Ascending aorta (tissue), 2 donors: ENCODE results near the gene ADSS1. TPM values are rescaled to one million over a fixed set of nuclear protein-coding genes. Genes with fewer than 3 reads are reported as not detected.

Experiments
- DNase-seq, 2 donors: peaks; one replicate each; pipeline ENCODE4 v3.0.0-alpha.2; 2019; ENCODE audit warnings: low spot score in 2 of 2
- H3K27ac ChIP-seq, 2 donors: fragments of 200-600 bp; sonication (generic); one replicate each; pipeline ENCODE4 v1.5.1; 2016 to 2017; ENCODE audit warnings: mild to moderate bottlenecking in 1 of 2
- H3K27me3 ChIP-seq: fragments of 200-600 bp; sonication (generic); one replicate; pipeline ENCODE4 v1.5.1; 2017
- H3K36me3 ChIP-seq, 2 donors: fragments of 200-600 bp; sonication (generic); one replicate each; pipeline ENCODE4 v1.5.1; 2016
- H3K4me1 ChIP-seq, 2 donors: fragments of 200-600 bp; sonication (generic); one replicate each; pipeline ENCODE4 v1.5.1; 2016 to 2017; ENCODE audit warnings: mild to moderate bottlenecking in 1 of 2
- H3K4me3 ChIP-seq, 2 donors: fragments of 200-600 bp; sonication (generic); one replicate each; pipeline ENCODE4 v1.5.1; 2016 to 2017; ENCODE audit warnings: mild to moderate bottlenecking in 1 of 2
- H3K9me3 ChIP-seq, 2 donors: fragments of 200-600 bp; sonication (generic); one replicate each; pipeline ENCODE4 v1.5.1; 2016
- intact Hi-C: fragments of 100-400 bp; cut with DNase I; formaldehyde crosslinking; loops from one replicate; pipeline ENCODE4 v1.15.1; 2023
- total RNA-seq: library from RNA; depleted of rRNA; stranded (reverse); fragments of >200 nt; gene quantifications from one replicate; pipeline ENCODE4 v1.1.0, GENCODE V29; 2016
- TF ChIP-seq, protein P1 (sequence below), 3 experiments: fragments of 200-600 bp in 2 of 3; fragments of 450-650 bp in 1 of 3; sonication (generic) in 2 of 3; IDR thresholded peaks; one replicate each; pipeline ENCODE4 v1.5.1; 2016 to 2019; ENCODE audit warnings: antibody characterized with exemption in 3 of 3, mild to moderate bottlenecking in 1 of 3, moderate library complexity in 1 of 3

ADSS1 gene
- total RNA-seq, 1 donor from 2014 or later = 30.2 TPM

DNA sequence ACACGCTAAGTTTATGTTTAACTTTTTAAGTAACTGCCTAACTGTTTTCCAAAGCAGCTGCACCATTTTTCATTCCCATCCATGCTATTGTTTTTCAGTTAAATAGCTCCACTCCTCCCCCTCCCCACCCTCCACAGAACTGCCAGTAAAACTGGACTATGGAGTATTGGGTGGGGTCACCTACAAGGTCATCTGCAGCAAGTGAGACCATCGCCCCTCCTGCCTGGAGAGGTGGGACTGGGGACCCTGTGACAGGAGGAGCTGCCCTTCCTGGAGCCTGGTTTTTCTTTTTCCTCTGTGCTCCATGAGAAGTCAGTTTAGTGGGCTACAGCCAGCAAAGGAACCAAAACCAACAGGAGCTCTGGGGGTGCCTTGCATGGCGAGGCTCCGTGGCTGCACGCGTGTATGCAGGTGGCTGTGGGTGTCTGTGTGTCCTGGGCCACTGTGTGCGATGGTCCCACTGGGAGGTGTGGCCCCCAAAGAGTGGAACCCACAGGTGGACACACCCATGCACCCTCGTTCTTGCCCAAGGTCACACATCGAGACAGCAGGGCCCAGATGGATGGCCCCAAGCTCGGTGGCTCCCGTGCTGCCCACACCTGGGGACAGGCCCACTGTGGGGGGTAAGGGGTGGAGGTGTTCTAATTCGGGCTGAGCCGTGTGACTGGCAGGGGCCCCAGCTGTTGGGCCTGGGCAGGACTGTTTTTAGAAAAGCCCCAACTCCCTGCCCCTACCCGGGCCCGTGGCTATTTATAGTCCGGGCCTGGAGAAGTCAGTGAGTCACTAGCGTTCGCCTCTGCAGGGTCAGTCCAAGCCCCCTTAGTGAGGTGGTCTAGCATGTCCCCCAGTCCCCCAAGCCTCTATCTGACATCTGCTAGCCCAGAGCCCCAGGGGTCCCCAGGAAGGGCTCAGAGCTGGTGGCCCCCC, 2.3 kb upstream of the ADSS1 start:
- Histone ChIP-seq H3K27me3 (no peaks in the 10 kb centered on the region), H3K4me3 (no peak overlapping the region), H3K36me3 (peaks cover 13 to 28% of the 10 kb centered on the region in 2 donors), H3K4me1 (peaks cover 22 to 47% of the 10 kb centered on the region in 2 donors), H3K9me3 (no peaks in the 10 kb centered on the region), H3K27ac (peak overlapping the region; percentile 84 to 89)
- intact Hi-C loops = no loop called here
- DNase-seq = peak; percentile 69 to 79
- TF ChIP-seq, protein P1, sequence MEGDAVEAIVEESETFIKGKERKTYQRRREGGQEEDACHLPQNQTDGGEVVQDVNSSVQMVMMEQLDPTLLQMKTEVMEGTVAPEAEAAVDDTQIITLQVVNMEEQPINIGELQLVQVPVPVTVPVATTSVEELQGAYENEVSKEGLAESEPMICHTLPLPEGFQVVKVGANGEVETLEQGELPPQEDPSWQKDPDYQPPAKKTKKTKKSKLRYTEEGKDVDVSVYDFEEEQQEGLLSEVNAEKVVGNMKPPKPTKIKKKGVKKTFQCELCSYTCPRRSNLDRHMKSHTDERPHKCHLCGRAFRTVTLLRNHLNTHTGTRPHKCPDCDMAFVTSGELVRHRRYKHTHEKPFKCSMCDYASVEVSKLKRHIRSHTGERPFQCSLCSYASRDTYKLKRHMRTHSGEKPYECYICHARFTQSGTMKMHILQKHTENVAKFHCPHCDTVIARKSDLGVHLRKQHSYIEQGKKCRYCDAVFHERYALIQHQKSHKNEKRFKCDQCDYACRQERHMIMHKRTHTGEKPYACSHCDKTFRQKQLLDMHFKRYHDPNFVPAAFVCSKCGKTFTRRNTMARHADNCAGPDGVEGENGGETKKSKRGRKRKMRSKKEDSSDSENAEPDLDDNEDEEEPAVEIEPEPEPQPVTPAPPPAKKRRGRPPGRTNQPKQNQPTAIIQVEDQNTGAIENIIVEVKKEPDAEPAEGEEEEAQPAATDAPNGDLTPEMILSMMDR (IDR thresholded peaks at IDR 0.05) = no peak

DNA sequence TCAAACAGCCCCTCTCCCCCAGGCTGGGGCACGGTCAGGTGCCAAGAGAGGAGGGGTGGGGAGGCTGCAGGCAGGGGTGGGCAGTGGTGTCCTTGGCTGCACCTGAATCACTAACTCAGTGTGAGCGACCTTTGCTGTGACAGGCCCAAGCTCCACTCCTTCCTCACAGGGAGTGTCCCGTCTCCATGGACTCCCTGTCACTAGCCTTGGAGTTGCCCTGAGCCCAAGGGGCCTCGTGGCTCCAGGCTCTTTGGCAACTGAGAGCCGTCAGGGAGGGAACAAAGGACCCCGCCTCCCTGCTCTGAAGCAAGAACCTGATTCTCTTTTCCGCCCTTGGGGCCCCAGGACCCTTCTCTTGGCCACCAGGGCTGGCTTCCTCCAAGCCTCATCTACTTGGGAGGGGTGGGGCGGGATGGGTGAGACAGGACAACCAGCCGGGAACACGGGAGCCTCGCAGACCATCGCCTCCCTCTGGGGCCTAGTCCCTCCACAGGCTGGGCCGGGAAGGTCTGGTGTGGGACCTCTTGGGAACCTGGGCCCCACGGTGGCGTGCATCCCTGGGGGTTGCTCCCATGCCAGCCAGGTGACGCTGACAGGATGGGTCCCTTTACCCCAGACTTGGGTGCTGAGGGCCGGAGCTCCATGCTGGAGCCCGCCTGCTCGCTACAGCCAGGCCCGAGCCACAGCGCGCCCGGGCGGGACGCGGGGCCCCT, 935 bp upstream of the ADSS1 start:
- Histone ChIP-seq H3K4me3 (peak overlapping the region; percentile 83 to 94), H3K36me3 (peaks cover 13 to 18% of the 10 kb centered on the region in 2 donors), H3K4me1 (peaks cover 24 to 47% of the 10 kb centered on the region in 2 donors), H3K27me3 (no peaks in the 10 kb centered on the region), H3K27ac (peak overlapping the region; percentile 84 to 89), H3K9me3 (no peaks in the 10 kb centered on the region)
- DNase-seq = no peak
- intact Hi-C loops = loop anchor here (1.0 kb wide), 1 partner anchor 29 kb away; no protein-coding TSS in a partner anchor
- TF ChIP-seq, protein P1 (IDR thresholded peaks at IDR 0.05) = no peak

DNA sequence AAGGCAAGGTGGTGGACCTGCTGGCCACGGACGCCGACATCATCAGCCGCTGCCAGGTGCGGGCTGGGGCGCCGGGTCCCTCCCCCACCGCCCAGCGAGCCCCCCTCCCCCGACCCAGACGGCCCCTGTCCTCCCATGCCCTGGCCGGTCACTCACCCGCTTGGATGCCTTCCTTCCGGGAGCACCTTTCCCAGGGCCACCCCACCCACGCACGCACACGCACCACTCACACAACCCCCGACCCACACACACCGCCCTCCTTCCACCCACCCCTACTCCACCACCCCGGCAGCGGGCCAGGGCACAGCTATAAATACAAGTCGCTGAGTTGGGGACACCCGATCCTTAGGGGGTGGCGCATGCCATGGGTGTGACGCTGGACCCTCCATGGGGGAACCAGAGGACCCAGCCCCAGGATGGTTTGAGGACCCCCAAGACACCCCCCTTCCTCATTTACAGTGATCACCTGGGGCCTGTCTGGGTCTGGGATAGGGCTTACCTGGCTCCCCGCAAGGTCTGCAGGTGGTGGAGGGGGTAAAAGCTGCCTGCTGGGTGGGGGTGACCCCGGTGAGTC, 465 bp downstream of the ADSS1 start:
- H3K27ac ChIP-seq = peak overlapping the region; percentile 84 to 89
- TF ChIP-seq, protein P1 (IDR thresholded peaks at IDR 0.05) = no peak
- intact Hi-C loops = loop anchor here (1.0 kb wide), 1 partner anchor 25 kb away; no protein-coding TSS in a partner anchor
- H3K36me3 ChIP-seq = peaks cover 5 to 7% of the 10 kb centered on the region in 2 donors
- no peaks in the 10 kb centered on the region for H3K9me3 ChIP-seq
- H3K4me3 ChIP-seq = peak overlapping the region; percentile 83 to 94
- DNase-seq = peak in 1 of 2 donors; percentile 79
- no peaks in the 10 kb centered on the region for H3K27me3 ChIP-seq
- peaks cover 24 to 47% of the 10 kb centered on the region in 2 donors for H3K4me1 ChIP-seq

DNA sequence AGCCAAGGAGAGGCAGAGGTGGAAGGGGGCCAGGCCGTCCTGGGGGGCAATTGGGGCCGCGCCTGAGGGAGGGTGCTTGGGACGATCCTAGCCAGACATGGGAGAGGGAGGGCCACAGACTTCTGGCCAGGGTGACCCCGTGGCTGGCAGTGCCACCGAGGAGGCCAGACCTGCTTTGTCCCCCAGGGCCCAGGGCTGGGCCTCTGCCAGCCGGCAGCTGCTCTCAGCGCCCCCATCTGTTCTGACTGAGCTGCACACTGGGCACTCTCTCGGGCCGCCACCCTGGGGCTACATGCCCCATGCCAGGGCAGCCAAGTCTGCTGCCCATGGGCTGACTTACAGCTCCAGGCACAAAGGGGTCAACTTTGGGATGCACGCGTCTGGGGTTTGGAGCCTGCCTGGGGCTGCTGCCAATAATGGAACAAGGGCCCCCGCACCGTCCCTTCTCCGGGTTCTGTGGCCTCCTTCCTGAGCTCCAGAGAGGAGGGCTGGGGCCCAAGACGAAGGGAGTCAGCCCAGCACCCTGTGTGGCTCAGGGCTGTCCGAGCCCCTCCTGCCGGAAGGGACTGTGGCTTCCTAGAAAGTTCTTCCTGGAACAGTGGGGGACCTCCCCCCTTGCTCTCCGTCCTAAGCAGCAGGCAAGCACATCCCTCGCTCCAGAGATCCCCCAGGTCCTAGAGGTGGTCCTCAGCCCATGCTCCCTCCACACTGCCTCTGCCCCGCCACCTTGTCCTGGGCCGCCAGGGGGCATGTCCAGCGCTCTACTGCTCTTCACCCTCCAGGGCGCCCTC, 1.1 kb downstream of the ADSS1 start:
- intact Hi-C loops = loop anchor here (1.0 kb wide), 1 partner anchor 24 kb away; no protein-coding TSS in a partner anchor
- TF ChIP-seq, protein P1 (IDR thresholded peaks at IDR 0.05) = peak; percentile 23 to 53 (median 45)
- peaks cover 24 to 47% of the 10 kb centered on the region in 2 donors for H3K4me1 ChIP-seq
- peak overlapping the region; percentile 83 to 94 for H3K4me3 ChIP-seq
- no peaks in the 10 kb centered on the region for H3K9me3 ChIP-seq
- peak in 1 of 2 donors; percentile 81 for DNase-seq
- peaks cover 0 to under 1% of the 10 kb centered on the region in 2 donors for H3K36me3 ChIP-seq
- no peaks in the 10 kb centered on the region for H3K27me3 ChIP-seq
- H3K27ac ChIP-seq = peak overlapping the region; percentile 84 to 89
